Cerebellar nuclear complex (tissue), 1 donor: ENCODE results near the gene POC1B.

Source experiments
- DNase-seq, 2 experiments: peaks; one replicate each; lab custom pipeline; 2025; lab: John Stamatoyannopoulos, UW

POC1B gene

DNA sequence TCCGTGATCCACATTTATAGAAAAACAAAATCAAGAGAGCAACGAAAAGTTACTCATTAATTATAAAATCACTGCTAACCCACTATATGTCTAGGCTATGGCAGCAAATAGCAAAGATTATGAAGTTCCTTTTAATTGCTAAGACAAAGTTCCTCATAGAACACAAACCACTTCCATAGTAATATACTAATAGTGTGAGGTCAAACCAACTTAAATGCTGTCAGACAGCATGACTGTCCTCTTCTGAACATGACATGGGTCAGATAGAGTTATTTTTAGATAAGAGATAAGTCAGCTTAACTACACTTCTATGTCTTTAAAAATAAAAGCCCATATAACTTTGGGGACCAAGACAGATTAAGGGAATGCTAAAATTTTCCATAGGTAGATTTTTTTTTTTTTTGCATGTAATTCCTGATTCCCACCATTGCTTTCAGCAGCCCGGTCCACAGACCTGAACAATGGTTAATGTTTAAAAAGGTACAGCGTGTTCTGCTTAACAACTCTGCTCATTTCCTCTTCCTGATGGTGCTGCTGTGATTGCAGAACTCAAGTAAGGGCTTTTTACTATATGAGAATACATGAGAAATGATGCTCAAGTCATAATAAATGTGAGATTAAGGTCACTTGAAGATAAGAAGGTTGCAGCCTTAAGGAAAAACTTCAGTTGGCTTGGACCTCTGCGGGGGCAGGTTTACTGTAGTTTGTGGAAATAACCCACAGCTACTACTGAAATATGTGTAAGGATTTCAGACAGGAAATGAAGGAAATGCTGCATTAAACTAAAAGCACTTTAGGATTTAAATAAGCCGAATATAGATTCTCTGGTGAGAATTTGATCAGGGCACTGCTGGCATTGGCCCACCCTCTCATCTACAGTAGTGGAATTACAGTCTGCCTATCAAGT, 135.8 kb downstream of the POC1B start:
- DNase-seq = no peak

DNA sequence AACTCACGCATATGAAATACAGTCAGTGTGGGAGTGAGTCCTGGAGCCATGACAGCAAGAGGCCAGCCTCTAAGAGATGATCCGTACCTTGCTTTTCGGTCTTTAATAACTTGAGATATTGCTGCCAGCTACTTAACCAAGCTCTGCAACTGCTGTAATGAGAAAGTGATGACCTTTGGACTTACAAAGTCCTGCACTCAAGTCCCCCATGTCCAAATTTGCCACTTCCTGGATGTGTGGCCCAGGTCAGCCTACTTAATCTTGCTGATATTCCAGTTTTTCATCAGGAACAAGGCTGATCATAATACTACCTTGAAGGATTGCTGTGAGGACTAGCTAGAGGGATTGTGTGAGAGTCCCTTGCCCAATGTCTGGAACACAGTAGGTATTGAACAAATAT, 139.7 kb downstream of the POC1B start:
- DNase-seq = no peak

DNA sequence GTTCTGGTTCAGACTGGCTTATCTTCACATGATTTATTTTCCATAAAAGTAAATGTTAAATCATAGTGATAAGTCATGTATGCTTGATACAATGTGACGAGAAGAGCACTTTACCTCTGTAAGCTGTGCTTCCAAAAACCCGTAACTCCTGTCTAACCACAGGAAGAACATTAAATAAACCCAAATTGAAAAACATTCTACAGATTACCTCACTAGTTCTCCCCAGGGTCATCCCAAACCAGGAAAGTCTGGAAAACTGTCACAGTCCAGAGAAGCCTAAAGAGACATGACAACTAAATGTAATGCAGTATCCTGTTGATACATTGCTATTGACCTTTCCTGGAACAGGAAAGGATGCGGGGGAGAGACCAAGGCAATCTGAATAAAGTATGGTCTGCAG, 141.0 kb downstream of the POC1B start:
- no peak for DNase-seq

GRCh38 chr12:89384050-89384758, 141.6 kb downstream of the POC1B start:
- no peak for DNase-seq

DNA sequence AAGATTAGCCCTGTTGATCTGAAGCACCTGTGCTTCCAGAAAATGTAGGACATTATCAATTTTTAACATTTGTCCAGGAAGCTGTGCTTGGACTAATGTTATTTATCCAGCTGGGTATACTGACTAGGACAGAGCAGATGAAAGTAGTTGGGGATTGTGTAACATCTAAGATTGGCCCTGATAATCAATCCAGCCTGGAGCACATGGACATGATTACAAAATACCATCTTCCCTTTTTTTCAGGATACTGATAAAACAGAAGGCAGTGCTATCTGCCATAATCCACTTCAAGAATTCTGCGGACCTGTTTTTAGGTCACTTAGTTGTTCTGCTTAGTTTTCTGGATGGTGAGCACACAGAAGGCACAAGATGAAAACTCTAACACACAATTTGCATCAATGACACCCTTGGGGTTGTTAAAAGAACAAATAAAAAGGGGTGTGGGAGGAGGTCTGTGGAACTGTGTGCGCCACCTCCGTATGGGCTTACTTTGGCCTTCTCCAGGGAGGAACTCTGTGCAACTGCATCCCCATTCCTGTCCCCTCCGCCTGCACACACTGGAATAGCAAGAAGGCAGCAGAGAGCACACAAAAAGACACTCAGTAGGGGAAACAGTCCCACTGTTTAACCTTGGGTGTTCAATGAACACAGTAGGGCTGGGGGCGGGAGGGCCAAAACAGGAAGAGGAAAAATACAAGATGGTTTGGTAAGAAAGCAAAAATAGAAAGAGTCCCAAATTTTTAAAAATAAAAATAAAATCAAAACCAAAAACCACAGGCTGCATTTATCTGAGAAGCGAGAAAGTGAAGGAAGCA, 142.4 kb downstream of the POC1B start:
- DNase-seq = no peak

GRCh38 chr12:89382328-89382727, 143.5 kb downstream of the POC1B start:
- no peak for DNase-seq

GRCh38 chr12:89379839-89380467, 145.9 kb downstream of the POC1B start:
- no peak for DNase-seq

- DNase-seq = no peak
Measured at GRCh38 chr12:89379148-89379838, 146.6 kb downstream of the POC1B start.

- no peak for DNase-seq
Measured at GRCh38 chr12:89376844-89377243, 149.0 kb downstream of the POC1B start.

DNA sequence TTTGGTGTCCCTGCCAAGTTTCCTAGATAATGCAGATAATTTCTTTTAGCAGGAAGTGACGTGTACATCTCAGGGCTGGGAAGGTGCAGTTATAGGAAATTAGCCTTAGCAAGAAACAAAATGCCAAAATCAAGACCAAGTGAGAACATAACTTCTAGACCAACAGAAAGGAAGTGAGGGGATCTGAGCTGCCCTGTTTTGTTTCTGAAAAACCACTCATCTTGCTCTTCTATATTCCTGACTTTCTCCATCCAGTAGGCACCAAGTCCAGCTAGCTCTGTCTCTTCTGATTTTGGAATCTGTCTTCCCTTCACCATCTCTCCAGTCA, 149.7 kb downstream of the POC1B start:
- DNase-seq = no peak

DNA sequence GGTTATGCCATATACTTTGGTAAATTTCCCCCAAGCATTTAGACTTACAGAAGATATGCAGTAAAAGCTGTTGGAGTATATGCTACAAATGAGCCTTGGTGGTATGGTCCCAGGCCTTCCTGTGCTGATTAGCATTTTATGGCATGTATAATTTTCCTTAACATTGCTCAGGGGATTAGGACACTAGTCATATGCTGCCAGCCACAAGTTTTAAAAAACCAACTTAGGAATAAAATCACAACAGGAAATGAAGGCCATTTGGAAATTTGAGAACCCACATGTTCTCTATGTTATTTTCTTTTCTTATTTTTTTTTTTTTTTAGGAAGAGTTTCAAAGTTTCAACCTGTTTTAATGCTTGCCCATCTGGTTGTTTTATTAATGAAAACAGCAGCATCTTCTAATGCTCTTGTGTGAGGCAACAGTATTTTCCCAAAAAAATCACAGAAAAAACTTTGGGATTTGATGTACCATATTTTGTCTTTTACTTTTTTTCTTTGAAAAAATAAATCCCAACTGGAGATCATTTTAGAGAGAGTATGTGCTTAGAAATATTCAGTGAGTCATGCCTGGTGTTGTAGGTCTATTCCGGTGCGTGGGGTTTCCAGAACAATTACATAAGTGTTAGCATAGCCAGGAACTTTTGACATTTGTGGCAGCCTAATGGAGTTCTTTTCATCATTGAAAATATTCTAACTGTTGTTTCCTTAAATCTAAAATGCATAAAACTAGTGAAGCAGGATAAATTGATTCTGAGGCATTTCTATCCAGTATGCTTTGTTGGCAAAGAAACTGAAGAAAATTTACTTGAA, 151.9 kb downstream of the POC1B start:
- DNase-seq = no peak

DNA sequence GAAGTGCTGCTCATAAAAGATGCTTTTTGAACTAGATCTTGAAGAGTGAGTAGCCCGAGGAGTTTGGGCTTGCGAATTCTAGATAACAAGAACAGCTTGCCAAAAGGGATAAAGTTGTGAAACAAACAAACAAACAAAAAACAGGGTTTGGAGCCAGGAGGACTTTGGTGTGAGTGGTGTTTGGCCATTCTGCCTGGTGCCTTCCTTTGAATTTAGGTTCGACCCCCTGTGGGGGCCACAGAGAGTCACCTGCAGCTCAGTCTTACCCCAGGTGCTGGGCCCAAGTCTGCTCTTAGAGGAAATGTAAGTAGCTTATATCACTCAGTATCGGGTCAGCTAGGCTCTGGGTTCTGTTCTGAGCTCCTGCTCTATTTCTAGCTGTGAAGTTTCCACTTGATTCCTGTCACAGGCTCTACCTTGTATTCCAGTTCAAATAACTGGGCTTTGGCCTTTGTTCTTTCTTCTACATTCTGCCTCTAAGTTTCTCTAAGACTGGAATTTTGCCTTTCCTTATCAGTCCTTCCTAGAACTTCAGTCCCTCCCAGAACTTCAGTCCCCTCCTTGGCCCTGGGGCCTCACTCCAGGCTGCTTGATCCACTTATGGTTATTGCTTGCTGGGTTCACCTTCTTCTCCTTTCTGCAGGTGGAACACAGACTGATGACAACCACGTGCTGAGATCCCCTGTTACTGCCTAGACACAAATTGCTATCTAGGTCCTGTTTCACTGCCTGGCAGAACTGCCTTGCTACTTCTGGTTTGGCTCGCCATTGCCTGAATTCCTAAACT, 153.1 kb downstream of the POC1B start:
- DNase-seq = no peak

- no peak for DNase-seq
Measured at GRCh38 chr12:89370850-89371249, 155.0 kb downstream of the POC1B start.

DNA sequence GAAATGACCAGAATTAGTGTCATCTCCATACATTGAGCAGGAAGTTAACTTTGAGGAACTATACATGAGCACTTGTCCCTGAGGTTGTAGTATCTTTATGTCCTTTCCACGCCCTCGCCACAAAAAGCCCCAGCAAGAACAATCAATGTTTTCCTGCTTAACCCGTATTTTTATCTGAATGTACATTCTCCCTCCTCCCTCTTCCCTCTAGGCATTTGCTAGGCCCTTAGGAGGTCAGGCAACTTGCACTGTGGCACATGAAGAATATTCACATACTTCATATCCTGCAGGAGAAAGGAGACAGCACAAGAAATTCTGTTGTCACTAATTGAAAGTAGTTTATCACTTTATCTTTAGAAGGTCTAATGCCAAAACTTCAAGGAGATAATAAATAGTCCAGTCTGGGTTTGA, 155.4 kb downstream of the POC1B start:
- no peak for DNase-seq
